ENCODE measurements around the gene C9orf72.

C9orf72 gene

DNA sequence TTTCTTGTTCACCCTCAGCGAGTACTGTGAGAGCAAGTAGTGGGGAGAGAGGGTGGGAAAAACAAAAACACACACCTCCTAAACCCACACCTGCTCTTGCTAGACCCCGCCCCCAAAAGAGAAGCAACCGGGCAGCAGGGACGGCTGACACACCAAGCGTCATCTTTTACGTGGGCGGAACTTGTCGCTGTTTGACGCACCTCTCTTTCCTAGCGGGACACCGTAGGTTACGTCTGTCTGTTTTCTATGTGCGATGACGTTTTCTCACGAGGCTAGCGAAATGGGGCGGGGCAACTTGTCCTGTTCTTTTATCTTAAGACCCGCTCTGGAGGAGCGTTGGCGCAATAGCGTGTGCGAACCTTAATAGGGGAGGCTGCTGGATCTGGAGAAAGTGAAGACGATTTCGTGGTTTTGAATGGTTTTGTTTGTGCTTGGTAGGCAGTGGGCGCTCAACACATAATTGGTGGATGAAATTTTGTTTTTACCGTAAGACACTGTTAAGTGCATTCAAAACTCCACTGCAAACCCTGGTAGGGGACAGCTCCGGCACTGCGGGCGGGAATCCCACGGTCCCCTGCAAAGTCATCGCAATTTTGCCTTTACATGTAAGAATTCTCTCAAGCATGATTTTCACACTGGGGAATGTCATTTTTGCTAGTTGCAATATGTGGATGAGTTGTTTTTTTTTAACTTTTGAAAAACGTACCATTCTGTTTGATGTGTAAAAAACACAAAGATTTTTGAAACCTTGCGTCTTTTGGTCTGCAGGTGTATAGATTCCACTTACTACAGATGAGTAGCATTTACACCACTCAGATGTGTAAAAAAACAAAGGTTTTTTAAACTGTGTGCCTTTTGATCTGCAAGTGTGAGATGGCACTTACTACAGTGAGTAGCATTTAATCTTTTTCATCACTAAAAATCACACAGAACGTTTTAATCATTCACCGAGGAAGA is 631 bp upstream of the C9orf72 start:
- peak; percentile 86 to 89 for DNase-seq

DNA sequence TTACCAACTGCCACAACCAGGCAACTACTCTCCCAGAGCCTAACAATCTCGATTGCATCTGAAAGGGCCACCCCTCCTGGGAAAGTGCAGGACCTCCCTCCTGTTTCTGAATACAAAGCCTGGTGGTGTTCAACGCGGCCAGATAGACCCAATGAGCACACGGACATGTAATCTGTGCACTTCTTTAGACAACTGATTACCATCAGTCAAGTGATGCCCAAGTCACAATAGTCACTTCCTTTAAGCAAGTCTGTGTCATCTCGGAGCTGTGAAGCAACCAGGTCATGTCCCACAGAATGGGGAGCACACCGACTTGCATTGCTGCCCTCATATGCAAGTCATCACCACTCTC is 739 bp downstream of the C9orf72 start:
- no peak for DNase-seq

DNA sequence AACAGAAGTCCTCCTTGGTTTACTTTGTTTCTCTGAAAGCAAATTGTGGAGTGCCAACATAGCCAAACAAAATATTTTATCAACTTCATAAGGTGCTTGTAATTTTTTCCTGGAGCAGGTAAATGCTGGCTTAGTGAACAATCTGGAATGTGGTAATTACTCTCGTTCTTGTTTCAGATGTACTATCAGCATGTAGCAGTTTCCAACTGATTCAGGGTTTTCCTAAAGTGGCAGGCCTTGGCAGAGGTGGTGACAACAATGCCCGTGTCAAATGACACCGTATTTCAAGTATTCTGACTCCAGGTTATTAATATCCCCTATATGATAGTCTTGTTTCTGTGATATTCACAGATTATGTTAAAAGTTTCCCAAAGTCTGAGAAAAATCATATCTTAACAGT is 1.2 kb downstream of the C9orf72 start:
- DNase-seq: no peak

DNA sequence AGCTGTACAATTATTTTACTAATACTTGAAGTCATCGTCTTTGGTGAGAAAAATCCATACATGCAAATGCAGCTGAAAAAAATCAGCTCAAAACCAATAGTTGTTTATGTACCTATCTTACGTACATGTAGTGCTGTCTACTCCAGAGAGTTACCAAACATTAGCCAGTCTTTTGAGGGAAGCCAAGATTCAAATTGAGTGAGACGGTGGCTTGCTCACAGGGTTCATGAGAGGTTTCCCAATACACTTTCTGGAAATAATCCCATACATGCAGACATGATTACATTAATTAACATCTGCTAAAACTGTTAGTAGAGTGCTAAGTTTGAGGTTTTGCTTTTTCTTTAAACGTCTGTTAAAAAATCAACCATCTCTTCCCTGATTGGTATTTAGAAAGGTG is 2.3 kb downstream of the C9orf72 start:
- no peak for DNase-seq

DNA sequence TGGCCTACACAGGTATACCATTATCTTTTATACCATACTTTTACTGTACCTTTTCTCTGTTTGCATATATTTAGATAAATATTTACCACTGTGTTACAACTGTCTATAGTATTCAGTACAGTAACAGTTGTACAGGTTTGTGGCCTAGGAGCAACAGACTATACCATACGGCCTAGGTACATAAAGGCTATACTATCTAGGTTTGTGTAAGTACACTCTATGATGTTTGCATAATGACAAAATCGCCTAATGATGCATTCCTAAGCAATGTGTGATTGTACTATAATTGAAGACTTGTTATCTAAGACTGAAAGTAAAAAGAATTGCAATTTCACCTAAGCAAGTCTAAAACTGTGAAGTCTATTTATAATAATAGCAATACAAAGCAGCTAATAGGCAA is 3.9 kb downstream of the C9orf72 start:
- DNase-seq: no peak

DNA sequence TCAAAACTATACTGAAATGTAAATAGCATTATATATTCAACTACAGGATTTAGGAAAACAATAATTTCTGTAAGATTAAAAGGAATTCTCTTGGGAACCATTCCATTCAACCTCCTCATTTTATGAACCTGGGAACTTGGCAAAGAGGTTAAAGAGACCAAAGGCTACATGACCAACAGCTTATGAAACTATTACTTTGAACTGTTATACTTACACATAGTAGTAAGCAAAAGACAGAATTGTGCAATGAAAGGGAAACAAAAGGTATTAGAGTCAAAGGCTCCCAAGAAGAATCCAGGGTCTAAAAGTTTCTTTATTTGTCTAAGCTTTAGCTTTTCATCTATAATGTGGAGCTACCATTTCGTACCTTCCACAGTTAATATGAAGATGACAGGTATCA is 7.2 kb downstream of the C9orf72 start:
- DNase-seq: no peak

DNA sequence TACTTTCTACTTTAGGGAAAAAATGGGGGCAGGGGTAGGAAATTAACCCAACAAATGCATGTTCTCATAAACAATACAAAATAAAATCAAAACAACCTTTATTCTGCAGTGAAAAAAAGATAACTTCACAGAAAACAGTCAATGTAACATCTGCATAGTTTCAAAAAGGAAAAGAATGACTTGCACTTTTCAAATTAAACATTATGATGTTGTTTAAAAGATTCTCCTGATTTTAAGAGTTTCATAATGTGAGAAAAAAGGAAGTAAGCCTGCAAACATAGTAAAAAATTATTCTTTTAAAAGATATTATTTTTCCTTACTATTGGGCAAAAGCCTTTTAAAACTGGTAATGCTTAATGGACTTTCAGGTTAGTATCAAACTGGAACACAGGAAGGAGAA is 7.6 kb downstream of the C9orf72 start:
- no peak for DNase-seq

DNA sequence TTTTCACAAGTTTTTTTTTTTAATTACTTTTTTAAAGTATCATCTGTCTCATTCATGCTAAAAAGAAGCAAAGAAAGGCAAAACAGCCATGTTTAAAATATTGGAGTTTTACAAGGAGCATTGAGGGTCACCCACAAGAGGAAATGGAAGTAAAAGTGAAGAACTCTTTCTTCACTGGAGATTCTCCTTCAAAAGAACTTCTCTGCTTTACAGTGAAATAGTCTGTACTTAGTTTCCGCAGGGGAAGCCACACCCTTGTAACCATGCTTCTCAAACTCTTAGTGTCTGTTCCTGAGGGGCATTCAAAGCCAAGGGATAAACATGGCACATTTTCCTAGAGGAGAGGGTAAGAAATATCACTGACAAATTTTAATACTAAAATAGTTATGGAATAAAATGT is 8.6 kb downstream of the C9orf72 start:
- no peak for DNase-seq

DNA sequence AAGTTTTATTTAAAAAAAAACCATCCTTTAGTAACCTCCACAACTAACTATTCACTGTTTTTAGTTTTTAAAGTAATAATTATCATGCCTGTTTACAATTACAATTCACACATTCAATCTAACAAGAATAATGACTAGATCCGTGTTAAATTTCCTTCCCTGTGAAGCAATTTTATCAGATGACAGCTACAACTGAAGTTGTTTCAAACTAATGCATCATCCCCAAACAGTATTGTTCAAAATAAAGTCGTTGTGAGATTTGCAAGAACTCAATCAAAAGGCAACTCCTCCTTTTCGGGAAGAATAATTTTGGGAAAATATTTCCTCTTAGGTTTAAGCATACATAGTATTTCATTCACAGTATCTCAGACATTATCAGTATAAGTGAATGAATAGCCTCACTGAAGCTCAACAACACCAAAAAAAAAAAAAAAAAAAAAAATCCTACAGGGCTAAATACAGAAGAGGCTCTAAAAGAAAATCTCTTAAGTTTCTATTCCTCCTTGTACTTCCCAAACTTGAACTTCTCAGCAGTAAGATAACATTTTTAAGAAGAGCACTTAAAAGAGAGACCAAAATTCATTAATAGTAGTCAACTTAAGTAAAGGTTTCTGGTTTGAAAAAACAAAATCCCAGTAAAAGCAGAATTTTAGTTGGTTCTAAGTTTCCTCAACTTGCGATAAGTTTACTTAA is 9.4 kb downstream of the C9orf72 start:
- no peak for DNase-seq

DNA sequence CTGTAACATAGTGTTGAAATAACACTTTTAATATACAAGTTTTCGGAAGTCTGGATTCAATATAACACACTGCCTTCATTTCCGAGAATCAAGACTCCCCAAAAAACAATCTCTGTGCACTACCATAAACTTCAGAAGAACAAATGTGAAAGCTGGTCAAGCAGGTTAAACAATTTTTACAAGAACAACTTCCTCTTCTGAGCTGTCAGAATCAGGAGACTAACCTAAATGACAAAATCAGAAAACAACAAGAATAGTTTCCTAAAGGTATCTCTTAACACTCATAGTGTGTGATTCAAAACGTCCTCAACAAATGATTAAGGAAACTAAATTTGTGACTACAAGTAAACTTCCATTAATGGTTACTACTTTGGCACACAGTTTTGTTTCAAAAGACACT is 11.6 kb downstream of the C9orf72 start:
- no peak for DNase-seq

DNA sequence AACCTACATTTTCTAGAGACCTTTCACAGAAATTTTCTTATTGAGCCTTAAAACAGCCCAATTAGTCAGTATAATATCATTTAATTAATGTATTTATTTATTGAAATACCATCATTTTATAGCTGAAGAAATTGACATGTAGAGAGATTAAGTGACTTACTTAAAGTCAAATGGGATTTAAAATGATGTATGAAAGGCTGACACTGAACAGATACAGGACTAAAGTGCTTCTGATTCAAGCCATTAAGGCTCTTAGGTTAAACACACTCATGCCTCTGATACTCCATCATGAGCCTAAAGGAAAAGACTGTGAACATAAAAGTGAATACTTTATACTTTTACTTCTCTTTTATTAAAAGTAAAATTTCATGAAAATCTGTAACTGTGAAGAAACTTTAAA is 12.8 kb downstream of the C9orf72 start:
- no peak for DNase-seq

DNA sequence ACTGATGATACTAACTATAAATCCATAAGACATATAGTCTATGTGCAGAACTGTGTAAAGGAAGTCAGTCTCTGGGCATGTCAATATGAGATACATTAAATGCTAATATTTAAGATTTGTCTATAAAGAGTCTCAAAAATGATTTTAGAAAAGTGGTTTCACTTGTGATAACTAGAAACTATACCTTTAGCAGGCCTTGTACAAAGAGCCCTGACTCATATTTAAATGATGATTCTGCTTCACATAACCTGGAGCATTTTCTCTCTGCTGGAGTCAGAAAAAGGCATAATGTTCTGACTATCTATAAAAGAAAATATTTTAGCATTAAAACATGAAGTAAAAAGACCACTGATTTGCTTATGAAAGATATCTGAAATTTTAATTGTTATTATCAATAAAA is 15.0 kb downstream of the C9orf72 start:
- DNase-seq: no peak

DNA sequence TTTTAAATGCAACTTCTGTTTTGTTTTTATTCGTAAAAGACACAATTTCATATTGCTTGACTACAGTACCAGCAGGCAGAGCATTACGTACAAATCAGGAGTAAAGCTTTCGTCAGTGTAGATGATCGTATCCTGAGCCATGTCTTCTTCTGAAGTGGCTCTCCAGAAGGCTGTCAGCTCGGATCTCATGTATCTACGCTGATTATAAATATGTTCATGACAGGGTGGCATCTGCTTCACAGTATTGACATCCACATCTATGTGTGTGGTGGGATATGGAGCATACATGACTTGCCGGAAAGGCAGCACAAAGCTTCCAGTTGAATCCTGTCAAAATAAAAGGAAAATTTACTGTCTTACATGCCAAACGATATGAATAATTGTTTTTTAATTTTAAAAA is 16.8 kb downstream of the C9orf72 start:
- no peak for DNase-seq

DNA sequence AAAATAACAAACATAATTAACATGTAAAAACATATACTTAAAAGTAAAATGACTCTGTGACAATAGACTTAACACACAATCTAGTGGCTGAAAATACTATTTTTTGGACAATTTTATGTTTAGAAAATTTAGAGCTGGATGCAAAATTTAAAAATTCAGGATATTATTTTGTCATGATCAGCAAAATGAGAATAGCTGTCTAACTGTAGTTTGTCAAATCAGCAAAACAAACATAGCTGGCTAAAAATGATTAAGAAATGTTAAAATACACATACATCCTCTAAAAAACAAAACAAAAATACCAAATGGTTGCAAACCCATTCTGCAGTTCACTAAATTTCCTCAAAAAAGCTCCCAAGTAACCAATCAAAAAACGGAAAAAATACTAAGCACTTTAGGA is 18.6 kb downstream of the C9orf72 start:
- no peak for DNase-seq

DNA sequence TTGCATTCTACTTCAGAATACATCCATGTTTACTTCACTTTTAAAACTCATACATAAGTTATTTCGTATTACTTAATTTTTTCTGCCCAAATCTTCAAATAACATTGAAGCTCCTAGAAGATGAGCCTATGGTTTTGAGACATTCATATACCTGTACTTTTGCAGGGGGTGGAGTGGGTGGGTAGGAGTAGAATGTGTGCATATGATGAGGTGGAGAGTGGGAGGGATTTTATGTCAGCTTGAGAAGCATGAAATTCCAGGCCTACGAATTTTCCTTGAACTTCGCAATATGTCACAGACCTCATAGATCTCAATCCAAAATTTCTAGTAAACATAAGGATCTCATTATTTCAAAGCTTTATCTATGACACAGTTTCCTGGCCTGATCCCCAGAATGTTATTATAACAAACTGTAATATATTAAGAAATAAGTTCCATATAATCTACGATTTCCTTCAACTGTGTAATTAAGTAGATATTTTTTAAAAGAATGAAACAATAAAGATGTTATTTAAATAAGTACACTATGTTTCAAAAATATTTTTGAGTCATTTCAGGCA is 24.0 kb downstream of the C9orf72 start:
- no peak for DNase-seq

DNA sequence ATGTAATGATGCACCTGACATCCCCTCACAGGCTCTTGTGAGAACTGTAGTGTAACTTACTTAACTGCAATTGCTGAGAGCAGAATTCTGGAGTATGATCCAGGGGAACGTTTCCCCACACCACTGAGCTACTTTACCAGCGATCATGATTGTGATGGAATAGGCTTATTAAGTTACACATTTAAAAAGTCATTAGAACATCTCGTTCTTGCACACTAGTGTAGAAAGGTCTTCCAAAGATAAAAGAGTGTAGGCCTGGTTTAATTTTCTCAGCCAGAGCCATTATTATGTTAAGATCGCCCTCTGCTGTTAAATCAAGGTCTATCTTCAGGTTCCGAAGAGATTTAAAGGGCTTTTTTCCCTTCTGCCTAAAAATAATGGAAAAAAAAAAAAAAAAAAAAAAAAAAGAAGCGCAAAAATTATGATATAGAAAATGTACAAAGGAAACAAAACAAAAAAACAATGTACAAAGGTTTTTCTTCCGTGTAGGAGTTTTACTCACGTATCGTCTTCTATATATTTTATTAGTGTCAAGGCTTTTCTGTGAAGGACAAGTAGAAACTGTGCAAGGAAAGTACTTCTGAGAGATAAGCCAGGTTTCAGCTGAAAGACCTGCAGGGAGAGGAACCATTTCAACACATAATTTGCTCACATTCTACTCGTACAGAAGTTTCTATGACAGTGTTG is 25.1 kb downstream of the C9orf72 start:
- DNase-seq: no peak

DNA sequence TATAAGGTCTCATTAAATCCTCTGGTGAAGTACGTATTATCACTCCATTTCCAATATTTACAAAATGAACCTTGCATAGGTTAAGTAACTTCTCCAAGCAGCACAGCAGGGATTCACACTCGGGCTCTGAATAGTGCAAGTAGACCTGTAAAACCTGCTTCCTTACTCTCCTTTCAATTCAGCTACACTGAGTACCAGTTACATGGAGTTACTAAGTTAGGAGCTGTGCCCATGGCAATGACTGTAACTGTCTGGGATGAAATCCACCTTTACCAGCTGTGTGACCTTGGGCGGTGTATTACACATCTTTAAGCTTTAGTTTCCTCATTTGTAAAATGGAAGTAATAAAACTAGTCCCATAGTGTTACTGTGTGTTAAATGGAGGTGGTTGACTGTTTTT is 27.8 kb downstream of the C9orf72 start:
- no peak for DNase-seq

DNA sequence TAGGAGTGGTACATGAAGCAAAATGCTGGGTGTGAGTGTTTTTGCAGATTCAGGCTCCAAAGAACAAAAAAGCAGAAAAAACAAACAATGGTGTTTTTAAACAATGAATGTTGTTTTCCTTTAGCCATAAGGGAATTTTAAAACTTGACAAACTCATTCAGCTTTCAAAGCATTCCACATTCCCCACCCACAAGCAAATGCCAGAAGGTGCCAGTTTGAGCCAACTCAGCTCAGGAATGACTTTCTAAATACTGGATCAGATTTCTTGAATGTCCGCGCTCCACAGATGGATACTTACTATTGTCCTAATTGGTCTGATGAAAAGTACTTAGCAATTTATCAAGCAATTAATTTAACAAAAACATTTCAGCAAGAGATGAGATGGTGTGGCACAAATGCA is 30.8 kb downstream of the C9orf72 start:
- DNase-seq: no peak

DNA sequence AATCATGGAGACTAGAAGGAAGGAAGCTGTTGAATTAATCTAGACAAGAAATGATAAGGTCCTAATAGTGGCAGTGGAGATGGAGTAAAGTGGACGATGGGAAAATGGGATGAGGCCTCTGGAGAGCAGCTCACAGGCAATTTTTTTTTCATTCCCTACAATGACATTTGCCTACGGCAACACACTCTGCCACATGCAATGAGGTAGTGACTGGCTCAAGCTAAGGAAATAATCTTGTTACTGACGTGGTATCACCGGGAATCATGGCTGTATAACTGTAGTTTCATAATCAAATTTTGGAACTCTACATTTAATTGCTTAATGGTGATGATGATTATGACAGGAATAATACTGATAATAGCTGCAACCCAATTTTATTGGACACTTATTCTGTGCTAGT is 31.5 kb downstream of the C9orf72 start:
- no peak for DNase-seq

DNA sequence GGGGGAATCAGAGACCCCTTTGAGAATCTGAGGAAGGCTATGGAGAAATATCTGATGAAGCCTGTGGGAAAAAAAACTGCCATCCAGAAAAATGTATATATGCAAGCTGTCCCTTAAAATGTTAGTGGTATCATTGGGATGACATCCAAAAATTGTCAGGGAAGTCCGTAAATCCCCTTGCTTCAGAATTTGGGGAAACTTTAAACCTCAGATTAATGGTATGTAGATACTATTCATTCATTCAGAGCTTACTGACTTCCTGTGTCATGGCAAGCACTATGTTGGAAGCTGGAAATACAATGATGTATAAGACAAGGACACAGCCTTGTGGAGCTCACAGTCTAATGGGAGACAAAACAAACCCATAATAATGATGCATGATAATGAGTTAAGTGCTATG is 32.8 kb downstream of the C9orf72 start:
- no peak for DNase-seq

DNA sequence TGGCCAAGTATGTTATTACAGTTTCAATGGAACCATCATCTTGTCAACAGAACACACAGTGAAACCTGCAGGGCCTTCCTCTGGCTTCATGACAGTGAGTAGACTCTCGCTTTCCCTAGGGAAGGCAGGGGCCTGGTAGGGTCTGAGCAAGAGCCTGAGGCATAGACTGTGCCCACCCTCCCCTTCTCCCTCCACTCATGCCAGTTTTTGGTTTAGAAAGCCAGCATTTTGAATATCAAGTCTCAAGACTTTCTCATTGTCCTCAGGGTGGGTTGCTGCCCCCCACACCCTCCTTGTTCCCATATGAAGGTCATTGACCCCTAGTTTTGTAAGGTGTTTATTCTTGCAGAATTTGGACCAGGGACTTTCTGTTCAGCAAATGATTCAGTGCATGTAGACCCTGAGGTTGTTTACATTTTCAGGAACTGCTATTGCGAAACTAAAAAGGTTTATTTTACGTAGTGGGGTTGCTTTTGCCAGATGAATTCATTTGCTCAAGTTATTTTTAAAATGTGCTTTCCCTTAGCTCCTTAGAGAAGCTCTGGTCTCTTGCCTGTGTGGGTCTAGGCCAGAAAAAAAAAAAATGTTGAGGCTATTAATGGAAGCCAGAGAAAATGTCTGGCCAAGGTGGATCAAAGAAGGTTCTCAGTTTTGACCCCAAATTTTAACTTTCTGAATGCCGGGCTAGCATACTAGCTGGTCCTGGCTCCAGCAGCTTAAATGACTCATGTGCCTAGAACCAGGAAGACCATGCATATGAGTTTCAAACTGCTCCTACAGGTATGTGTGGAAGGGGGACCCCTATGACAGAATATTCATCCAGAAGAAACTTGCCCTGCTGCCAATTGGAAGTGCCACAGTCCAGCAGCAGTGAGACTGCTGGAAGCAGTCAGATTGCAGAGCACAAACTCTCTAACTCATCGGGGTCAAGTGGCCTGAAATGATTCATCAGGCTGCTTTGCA is 33.5 kb downstream of the C9orf72 start:
- DNase-seq: no peak

DNA sequence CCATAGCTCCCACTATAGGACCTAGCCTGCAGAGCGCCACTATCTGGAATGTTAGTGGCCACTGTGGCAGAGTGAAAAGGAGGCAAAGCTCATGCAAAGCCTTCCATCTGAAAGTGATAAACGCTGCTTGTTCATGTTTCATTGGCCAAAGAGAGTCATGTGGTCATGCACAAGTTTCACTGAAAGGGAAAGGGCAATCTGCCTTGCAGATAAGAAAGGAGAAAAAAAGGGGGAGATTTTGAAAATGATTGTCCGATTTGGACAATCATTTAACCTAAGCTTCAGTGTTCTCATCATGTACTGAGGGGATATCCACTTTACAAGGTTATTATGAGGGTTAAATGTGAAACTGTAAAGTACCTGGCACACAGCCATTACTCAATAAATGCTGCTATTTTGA is 34.6 kb downstream of the C9orf72 start:
- no peak for DNase-seq
